ENCODE data around the gene GABRB1. TPM values are rescaled to one million over a fixed set of nuclear protein-coding genes. Genes with fewer than 3 reads are reported as not detected.

Gene GABRB1
- polyA plus RNA-seq, 2 of the 4 experiments (the other 2 are of a cell fraction), result not detected

DNA sequence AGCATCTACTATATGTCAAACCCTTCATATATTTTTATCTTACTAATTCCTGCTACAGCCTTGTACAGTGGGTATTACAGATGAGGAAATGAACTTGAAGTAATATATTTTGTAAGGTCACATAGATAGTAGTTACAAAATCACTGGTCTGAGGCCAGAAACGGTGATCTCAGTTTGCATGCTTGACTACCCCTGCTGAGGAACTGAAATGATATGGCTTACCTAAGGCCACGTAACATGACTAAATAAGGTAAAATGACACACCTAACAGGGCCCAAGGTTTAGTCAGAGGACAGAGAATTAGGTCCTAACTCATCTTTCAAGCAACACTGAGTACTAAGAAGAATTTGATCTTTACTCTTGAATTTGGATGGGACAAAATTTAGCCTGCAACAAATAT lies 433.6 kb downstream of the GABRB1 start:
- no peak for ATAC-seq
- no peak for DNase-seq (ENCODE audit: low read depth in 1 of 2, low spot score in 1 of 2)
- no peaks in the 10 kb centered on the region for H3K4me1 ChIP-seq
- POLR2A ChIA-PET, result no interaction called here
- H3K9me3 ChIP-seq, result no peaks in the 10 kb centered on the region
- TF ChIP-seq RCOR1 (IDR thresholded peaks at IDR 0.05; ENCODE audit: low read depth, low read length) (no peak), NFE2L2 (conservative IDR thresholded peaks at IDR 0.05; ENCODE audit: low read length) (no peak)
- TF ChIP-seq, protein P1, sequence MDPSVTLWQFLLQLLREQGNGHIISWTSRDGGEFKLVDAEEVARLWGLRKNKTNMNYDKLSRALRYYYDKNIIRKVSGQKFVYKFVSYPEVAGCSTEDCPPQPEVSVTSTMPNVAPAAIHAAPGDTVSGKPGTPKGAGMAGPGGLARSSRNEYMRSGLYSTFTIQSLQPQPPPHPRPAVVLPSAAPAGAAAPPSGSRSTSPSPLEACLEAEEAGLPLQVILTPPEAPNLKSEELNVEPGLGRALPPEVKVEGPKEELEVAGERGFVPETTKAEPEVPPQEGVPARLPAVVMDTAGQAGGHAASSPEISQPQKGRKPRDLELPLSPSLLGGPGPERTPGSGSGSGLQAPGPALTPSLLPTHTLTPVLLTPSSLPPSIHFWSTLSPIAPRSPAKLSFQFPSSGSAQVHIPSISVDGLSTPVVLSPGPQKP (IDR thresholded peaks at IDR 0.05; ENCODE audit: low read depth, low read length), result no peak
- TF ChIP-seq, protein P2, sequence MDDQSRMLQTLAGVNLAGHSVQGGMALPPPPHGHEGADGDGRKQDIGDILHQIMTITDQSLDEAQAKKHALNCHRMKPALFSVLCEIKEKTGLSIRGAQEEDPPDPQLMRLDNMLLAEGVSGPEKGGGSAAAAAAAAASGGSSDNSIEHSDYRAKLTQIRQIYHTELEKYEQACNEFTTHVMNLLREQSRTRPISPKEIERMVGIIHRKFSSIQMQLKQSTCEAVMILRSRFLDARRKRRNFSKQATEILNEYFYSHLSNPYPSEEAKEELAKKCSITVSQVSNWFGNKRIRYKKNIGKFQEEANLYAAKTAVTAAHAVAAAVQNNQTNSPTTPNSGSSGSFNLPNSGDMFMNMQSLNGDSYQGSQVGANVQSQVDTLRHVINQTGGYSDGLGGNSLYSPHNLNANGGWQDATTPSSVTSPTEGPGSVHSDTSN (IDR thresholded peaks at IDR 0.05), result no peak
- CTCF ChIA-PET, result no interaction called here
- H3K4me2 ChIP-seq, result no peak overlapping the region
- FAIRE-seq, result no peak
- no peak overlapping the region for H3K4me3 ChIP-seq
- 47% methylated on average over 2 of the region's 2 CpGs for WGBS (ENCODE audit: missing lambda C conversion rate)
- H3K27ac ChIP-seq, result no peak overlapping the region

DNA sequence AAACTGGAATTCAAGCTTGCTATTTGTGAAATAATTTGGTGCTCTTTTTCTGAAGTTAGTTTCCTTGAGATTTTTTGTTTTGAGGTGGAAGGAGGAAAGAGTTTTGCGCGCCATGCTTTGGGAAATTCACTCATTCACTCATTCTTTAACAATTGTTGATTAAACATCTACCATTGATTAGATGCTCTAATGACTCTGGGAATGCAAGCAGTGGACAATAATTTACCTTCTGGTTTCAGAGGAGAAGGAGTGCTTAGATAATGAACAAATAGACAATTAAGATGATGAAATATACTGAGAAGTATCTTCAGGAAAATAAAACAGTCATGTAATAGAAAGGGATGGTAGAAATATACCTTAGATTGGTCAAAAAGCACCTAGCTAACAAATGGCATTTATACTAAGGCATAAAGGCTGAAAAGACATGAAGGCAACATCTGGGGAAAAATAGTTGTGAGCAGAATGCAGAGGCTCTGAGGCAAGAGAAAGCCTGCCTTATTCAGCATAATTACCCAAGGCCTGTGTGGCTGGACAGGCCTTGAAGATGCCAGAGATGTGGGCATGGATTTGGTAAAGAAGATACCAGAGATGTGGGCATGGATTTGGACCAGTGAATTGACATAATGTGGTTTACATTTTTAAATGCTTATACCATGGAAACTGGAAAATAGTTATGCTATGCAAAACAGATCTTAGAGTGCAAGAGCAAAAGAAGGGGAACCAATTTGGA lies 434.9 kb downstream of the GABRB1 start:
- TF ChIP-seq, protein P3, sequence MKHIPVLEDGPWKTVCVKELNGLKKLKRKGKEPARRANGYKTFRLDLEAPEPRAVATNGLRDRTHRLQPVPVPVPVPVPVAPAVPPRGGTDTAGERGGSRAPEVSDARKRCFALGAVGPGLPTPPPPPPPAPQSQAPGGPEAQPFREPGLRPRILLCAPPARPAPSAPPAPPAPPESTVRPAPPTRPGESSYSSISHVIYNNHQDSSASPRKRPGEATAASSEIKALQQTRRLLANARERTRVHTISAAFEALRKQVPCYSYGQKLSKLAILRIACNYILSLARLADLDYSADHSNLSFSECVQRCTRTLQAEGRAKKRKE (CRISPR knock-in tag; IDR thresholded peaks at IDR 0.05; ENCODE audit: low read depth), result no peak
- TF ChIP-seq TP53 (CRISPR knock-in tag; IDR thresholded peaks at IDR 0.05) (no peak), RARB (CRISPR knock-in tag; IDR thresholded peaks at IDR 0.05) (no peak), NPAS2 (CRISPR knock-in tag; IDR thresholded peaks at IDR 0.05; ENCODE audit: borderline replicate concordance) (no peak), NFE2L2 (conservative IDR thresholded peaks at IDR 0.05; ENCODE audit: low read length) (no peak), MAZ (IDR thresholded peaks at IDR 0.05; ENCODE audit: borderline replicate concordance, low read depth, low read length) (no peak), HOXB5 (CRISPR knock-in tag; IDR thresholded peaks at IDR 0.05) (no peak), KDM5A (IDR thresholded peaks at IDR 0.05) (no peak), SREBF2 (IDR thresholded peaks at IDR 0.05) (no peak), CHD4 (IDR thresholded peaks at IDR 0.05; ENCODE audit: borderline replicate concordance) (no peak), CEBPB (IDR thresholded peaks at IDR 0.05) (no peak)
- TF ChIP-seq, protein P1 (IDR thresholded peaks at IDR 0.05; ENCODE audit: low read depth, low read length), result no peak
- TF ChIP-seq, protein P4, sequence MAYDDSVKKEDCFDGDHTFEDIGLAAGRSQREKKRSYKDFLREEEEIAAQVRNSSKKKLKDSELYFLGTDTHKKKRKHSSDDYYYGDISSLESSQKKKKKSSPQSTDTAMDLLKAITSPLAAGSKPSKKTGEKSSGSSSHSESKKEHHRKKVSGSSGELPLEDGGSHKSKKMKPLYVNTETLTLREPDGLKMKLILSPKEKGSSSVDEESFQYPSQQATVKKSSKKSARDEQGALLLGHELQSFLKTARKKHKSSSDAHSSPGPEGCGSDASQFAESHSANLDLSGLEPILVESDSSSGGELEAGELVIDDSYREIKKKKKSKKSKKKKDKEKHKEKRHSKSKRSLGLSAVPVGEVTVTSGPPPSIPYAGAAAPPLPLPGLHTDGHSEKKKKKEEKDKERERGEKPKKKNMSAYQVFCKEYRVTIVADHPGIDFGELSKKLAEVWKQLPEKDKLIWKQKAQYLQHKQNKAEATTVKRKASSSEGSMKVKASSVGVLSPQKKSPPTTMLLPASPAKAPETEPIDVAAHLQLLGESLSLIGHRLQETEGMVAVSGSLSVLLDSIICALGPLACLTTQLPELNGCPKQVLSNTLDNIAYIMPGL (CRISPR knock-in tag; IDR thresholded peaks at IDR 0.05; ENCODE audit: borderline replicate concordance), result no peak
- TF ChIP-seq, protein P5, sequence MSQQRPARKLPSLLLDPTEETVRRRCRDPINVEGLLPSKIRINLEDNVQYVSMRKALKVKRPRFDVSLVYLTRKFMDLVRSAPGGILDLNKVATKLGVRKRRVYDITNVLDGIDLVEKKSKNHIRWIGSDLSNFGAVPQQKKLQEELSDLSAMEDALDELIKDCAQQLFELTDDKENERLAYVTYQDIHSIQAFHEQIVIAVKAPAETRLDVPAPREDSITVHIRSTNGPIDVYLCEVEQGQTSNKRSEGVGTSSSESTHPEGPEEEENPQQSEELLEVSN (IDR thresholded peaks at IDR 0.05; ENCODE audit: borderline replicate concordance, low read depth), result no peak
- TF ChIP-seq, protein P6, sequence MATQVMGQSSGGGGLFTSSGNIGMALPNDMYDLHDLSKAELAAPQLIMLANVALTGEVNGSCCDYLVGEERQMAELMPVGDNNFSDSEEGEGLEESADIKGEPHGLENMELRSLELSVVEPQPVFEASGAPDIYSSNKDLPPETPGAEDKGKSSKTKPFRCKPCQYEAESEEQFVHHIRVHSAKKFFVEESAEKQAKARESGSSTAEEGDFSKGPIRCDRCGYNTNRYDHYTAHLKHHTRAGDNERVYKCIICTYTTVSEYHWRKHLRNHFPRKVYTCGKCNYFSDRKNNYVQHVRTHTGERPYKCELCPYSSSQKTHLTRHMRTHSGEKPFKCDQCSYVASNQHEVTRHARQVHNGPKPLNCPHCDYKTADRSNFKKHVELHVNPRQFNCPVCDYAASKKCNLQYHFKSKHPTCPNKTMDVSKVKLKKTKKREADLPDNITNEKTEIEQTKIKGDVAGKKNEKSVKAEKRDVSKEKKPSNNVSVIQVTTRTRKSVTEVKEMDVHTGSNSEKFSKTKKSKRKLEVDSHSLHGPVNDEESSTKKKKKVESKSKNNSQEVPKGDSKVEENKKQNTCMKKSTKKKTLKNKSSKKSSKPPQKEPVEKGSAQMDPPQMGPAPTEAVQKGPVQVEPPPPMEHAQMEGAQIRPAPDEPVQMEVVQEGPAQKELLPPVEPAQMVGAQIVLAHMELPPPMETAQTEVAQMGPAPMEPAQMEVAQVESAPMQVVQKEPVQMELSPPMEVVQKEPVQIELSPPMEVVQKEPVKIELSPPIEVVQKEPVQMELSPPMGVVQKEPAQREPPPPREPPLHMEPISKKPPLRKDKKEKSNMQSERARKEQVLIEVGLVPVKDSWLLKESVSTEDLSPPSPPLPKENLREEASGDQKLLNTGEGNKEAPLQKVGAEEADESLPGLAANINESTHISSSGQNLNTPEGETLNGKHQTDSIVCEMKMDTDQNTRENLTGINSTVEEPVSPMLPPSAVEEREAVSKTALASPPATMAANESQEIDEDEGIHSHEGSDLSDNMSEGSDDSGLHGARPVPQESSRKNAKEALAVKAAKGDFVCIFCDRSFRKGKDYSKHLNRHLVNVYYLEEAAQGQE (IDR thresholded peaks at IDR 0.05), result no peak
- CTCF ChIA-PET, result no interaction called here
- 43% methylated on average over 2 of the region's 2 CpGs for WGBS (ENCODE audit: missing lambda C conversion rate)

More for the DNA sequence above, 434.9 kb downstream of the GABRB1 start:
- H3K4me1 ChIP-seq, result no peaks in the 10 kb centered on the region
- no peak overlapping the region for H3K4me3 ChIP-seq
- no peak for FAIRE-seq
- ATAC-seq, result no peak
- H3K27ac ChIP-seq, result no peak overlapping the region
- DNase-seq (ENCODE audit: low read depth in 1 of 2, low spot score in 1 of 2), result no peak
- POLR2A ChIA-PET, result no interaction called here
- no peaks in the 10 kb centered on the region for H3K9me3 ChIP-seq
- H3K4me2 ChIP-seq, result no peak overlapping the region
